A204.1 (cell line): ENCODE data around the gene ABCG5.

Experiments
- FAIRE-seq: peaks from 2 replicates; lab custom pipeline; 2012; peaks lifted over from hg19 to GRCh38; lab: Jason Lieb, UNC

Gene ABCG5

DNA sequence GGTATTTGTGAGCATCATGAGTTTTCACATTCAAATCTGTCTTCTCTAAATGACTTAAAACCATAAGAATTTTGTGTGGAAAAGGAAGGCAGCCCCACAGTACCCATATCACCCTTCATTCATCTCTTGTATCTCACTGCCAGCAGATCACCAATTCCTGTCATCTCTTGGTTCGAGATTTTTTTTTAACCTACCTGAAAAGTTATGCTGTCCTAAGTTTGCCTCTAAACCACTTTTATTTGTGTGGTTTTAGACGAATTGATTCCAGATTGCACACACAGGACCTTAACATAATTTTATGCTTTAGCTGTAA lies 32.0 kb downstream of the ABCG5 start:
- no peak for FAIRE-seq

- no peak for FAIRE-seq
Observed at GRCh38 chr2:43803113-43803512, 35.5 kb downstream of the ABCG5 start.

- no peak for FAIRE-seq
Observed at GRCh38 chr2:43802135-43802534, 36.5 kb downstream of the ABCG5 start.

- peak; percentile 84 for FAIRE-seq
Observed at GRCh38 chr2:43800894-43801293, 37.7 kb downstream of the ABCG5 start.

DNA sequence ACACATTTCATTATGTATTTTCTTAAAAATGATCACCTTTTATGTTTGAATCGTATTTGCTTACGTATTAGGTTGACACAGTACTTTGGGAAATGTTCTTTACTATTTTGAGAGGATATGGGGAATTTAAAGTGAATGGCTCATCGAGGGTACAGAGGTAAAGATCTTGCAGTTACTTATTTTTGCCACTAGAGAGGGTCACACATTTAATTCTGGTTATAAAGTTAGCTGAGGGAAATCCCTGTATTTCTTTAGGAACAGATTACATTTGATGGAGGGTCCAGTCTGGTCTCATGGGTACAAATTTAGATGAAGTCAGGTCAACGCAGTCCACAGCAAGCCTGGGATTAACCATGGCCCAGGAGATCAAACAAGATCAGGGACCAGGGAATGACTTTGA lies 40.3 kb downstream of the ABCG5 start:
- FAIRE-seq, result peak; percentile 73

DNA sequence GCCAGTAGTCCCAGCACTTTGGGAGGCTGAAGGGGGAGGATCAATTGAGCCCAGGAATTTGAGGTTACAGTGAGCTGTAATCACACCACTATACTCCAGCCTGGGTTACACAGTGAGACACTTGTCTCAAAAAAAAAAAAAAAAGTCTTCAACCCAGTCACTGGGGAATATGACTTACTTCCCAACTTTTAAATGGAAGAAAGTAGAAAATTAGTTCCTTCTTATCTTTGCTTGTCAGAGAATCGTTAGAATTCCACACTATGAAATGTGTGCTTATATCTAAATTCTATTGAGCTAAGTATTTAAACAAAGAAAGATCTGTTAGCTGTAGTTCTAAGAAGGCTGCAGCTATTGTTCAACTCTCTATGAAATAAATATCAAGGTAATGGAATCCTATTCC lies 42.4 kb downstream of the ABCG5 start:
- FAIRE-seq, result no peak

GRCh38 chr2:43794956-43795355 lies 43.7 kb downstream of the ABCG5 start:
- no peak for FAIRE-seq

DNA sequence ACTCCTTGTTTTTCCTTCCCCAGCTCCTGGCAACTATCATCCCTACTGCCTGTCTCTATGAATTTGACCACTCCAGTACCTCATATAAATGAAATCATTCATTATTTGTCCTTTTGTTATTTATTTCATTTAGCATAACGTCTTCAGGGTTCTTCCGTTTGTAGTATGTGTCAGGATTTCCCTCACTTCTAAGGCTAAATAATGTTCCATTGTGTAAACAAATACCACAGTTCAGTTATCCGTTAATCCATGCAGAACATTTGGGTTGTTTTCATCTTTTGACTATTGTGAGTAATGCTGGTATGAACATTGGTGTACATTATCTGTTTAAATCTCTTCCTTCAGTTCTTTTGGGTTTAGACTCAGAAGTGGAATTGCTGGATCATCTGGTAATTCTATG lies 46.0 kb downstream of the ABCG5 start:
- FAIRE-seq, result no peak

DNA sequence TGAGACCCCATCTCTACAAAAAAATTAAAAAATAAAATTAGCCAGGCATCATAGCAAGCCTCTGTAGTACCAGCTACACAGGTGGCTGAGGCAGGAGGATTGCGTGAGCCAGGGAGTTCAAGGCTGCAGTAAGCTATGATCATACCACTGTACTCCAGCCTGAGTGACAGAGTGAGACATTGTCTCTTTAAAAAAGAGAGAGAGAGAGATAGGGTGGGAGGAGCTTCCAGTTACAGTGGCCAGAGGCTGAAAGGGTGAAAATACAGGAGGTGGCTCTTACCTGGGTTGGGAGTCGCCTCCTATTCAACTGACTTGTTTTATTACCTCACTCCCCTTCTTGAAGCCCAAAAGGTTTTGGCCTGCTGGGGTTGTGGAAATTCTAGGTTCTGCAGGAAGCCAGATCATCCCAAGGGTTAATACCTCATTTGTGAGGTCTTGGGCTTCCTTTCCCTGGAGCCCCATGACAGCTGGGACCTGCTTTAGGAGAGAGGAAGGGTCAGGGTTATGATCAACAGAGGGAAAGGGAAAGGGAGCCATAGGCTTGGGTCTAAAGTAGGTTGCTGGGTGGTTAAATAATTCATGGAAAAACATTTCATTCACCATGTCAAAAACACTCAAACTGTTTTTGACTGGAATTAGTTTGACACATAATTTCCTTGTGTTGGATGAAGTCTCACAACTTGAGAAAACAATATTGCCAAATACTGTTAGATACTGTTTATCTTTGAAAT lies 47.4 kb downstream of the ABCG5 start:
- no peak for FAIRE-seq

- no peak for FAIRE-seq
Observed at GRCh38 chr2:43790147-43790546, 48.5 kb downstream of the ABCG5 start.

DNA sequence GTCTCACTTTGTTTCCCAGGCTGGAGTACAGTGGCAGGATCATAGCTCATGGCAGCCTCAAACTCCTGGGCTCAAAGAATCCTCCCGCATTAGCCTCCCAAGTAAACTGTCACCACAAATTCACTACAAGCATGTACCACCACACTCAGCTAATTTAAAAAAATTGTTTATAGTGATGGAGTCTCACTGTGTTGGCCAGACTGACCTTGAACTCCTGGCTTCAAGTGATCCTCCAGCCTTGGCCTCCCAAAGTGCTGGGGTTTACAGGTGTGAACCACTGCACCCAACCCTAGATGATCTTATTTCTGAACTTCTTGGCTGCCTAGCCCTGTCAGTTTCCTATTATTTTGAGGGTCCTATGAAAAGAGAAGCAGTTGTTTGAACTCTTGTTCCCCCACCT lies 50.0 kb downstream of the ABCG5 start:
- no peak for FAIRE-seq

GRCh38 chr2:43787895-43788294 lies 50.7 kb downstream of the ABCG5 start:
- no peak for FAIRE-seq

GRCh38 chr2:43778233-43778632 lies 60.4 kb downstream of the ABCG5 start:
- FAIRE-seq, result no peak

DNA sequence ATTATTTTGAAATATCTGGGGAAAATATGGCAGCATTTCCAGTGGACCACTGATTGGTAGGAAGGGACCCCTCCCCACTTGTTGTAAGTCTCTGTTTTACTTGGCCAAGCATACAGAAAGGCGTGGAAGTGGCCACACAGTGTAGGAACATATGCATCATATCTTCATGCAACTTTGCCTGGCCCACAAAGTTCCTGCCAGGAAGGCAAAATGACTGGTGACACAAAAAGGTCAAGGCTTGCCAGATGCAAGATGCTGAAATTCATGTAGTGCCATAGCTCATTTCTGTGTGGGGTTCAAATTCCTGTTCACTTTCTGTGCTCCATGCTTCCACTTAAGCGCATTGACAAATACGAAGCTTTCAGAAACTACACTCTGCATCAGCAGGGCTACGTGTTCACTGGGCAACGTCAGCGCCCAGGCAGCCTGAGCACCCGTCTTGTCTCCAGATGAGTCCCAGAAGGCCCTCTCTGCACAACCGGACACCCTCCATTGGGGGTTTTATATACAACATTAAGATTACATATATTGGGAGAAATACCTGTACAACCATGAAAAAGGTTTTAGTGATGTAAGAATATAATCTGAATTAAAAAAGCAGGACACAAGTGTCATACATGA lies 61.2 kb downstream of the ABCG5 start:
- FAIRE-seq, result no peak

DNA sequence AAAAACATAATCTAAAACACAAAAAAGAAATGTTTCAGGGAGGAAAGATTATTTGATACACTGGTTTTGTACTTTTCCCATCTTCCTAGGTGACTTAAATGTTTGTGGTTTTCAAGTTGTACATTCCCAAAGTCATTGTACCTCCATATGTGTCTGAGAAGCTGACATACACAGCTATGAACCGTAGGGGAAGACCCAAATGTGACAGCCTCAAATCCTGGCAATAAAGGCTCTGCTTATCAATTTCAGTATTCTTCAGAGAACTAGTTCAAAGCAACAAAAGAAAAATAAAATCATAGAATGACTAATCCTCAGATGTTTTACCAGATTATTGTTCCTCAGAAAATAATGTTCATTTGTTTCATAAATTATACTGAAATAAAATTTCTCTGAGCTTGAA lies 62.3 kb downstream of the ABCG5 start:
- no peak for FAIRE-seq

- no peak for FAIRE-seq
Observed at GRCh38 chr2:43774617-43775016, 64.0 kb downstream of the ABCG5 start.

GRCh38 chr2:43773876-43774613 lies 64.6 kb downstream of the ABCG5 start, which contains the start of gene DYNC2LI1:
TSS of gene DYNC2LI1 (plus strand) at chr2:43774039. CDS start at chr2:43774139, 100 bp downstream.
- peak; percentile 87 for FAIRE-seq

DNA sequence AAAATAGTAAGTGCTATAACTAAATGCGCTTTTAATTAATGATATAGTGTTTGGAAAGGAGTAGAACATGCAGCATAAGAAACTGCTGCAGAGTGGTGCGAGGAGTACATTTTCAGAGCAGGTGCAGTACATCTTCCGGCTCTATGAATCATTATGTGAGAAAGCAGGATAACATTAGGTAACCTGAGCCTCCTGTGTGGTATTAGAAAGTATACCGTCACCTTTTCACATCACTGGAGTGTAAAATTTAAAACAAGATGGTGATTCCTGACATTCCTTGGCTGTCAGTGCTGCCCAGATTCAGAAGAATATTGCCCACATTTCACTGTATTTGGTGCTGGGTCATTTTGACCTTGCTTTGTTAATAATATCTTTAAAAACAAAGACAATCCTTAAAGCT lies 72.6 kb downstream of the ABCG5 start:
- FAIRE-seq, result no peak

- FAIRE-seq, result no peak
Observed at GRCh38 chr2:43764086-43764705, 74.4 kb downstream of the ABCG5 start.

- FAIRE-seq, result no peak
Observed at GRCh38 chr2:43763091-43763490, 75.5 kb downstream of the ABCG5 start.
